Type B pancreatic cell (in vitro differentiated cells): ENCODE data around the gene PTPN22. TPM values are rescaled to one million over a fixed set of nuclear protein-coding genes. Genes with fewer than 3 reads are reported as not detected.
"Not testable (repeated sequence)": the region's sequence is repeated elsewhere in the genome, so short reads cannot be mapped to it uniquely, and the experiment has no call there.

Experiments used
- DNase-seq: peaks from one replicate; pipeline ENCODE4 v3.0.0; 2021; ENCODE audit warnings: mixed read lengths; ENCODE audit not compliant: unreplicated experiment; ENCODE audit errors: extremely low spot score
- H3K27ac Mint-ChIP-seq: 2 replicates; pipeline ENCODE4 v1.8.0; 2021; ENCODE audit warnings: mild to moderate bottlenecking, mixed read lengths
- H3K27me3 Mint-ChIP-seq: 2 replicates; pipeline ENCODE4 v1.8.0; 2021; ENCODE audit warnings: mixed read lengths
- H3K36me3 Mint-ChIP-seq: 2 replicates; pipeline ENCODE4 v1.8.0; 2021; ENCODE audit warnings: mixed read lengths
- H3K4me1 Mint-ChIP-seq: one replicate; pipeline ENCODE4 v1.8.0; 2021; ENCODE audit warnings: mixed read lengths; ENCODE audit not compliant: unreplicated experiment
- H3K4me3 Mint-ChIP-seq: 2 replicates; pipeline ENCODE4 v1.8.0; 2021; ENCODE audit warnings: mild to moderate bottlenecking, mixed read lengths
- H3K9me3 Mint-ChIP-seq: 2 replicates; pipeline ENCODE4 v1.8.0; 2021; ENCODE audit warnings: mixed read lengths
- CTCF ChIP-seq: fragments of 200-600 bp; sonication (generic); conservative IDR thresholded peaks from 2 replicates; pipeline ENCODE4 v1.5.0; 2021; ENCODE audit warnings: antibody characterized with exemption, mild to moderate bottlenecking
- total RNA-seq: library from RNA; stranded (reverse); gene quantifications from 2 replicates; pipeline ENCODE4 v1.2.1, GENCODE V29; 2021; ENCODE audit warnings: low replicate concordance

PTPN22 gene
- total RNA-seq, 1 donor from 2014 or later, result not detected

- Mint-ChIP-seq H3K36me3 (no peaks in the 10 kb centered on the region), H3K4me3 (no peak overlapping the region), H3K9me3 (no peaks in the 10 kb centered on the region), H3K27ac (peak overlapping the region; percentile 24), H3K4me1 (no peaks in the 10 kb centered on the region), H3K27me3 (no peaks in the 10 kb centered on the region)
- no peak for DNase-seq
- TF ChIP-seq CTCF, result no peak
These were observed 15.1 kb downstream of the PTPN22 start for GRCh38 chr1:113856401-113856790.

- no peaks in the 10 kb centered on the region for H3K4me1 Mint-ChIP-seq
- no peaks in the 10 kb centered on the region for H3K9me3 Mint-ChIP-seq
- no peak for DNase-seq
- H3K27me3 Mint-ChIP-seq, result no peaks in the 10 kb centered on the region
- H3K36me3 Mint-ChIP-seq, result no peaks in the 10 kb centered on the region
- TF ChIP-seq CTCF, result no peak
- peak overlapping the region; percentile 24 for H3K27ac Mint-ChIP-seq
- no peak overlapping the region for H3K4me3 Mint-ChIP-seq
These were observed 15.7 kb downstream of the PTPN22 start for GRCh38 chr1:113855630-113856400.

- DNase-seq, result no peak
- Mint-ChIP-seq H3K36me3 (no peaks in the 10 kb centered on the region), H3K27me3 (no peaks in the 10 kb centered on the region), H3K4me1 (no peaks in the 10 kb centered on the region), H3K9me3 (no peaks in the 10 kb centered on the region), H3K27ac (no peak overlapping the region), H3K4me3 (no peak overlapping the region)
- no peak for TF ChIP-seq CTCF
These were observed 17.3 kb downstream of the PTPN22 start for GRCh38 chr1:113854234-113854633.

- H3K4me3 Mint-ChIP-seq, H3K9me3 Mint-ChIP-seq, H3K27me3 Mint-ChIP-seq, H3K36me3 Mint-ChIP-seq, DNase-seq, H3K4me1 Mint-ChIP-seq, H3K27ac Mint-ChIP-seq: not testable (repeated sequence)
These were observed 18.8 kb downstream of the PTPN22 start for GRCh38 chr1:113852694-113853093.

- Mint-ChIP-seq H3K4me1 (no peaks in the 10 kb centered on the region), H3K36me3 (no peaks in the 10 kb centered on the region), H3K4me3 (no peak overlapping the region), H3K9me3 (no peaks in the 10 kb centered on the region), H3K27ac (no peak overlapping the region), H3K27me3 (no peaks in the 10 kb centered on the region)
- no peak for TF ChIP-seq CTCF
- no peak for DNase-seq
These were observed 21.2 kb downstream of the PTPN22 start for GRCh38 chr1:113850127-113850796.

GRCh38 chr1:113849072-113849471 is 22.4 kb downstream of the PTPN22 start:
- no peak for TF ChIP-seq CTCF
- Mint-ChIP-seq H3K36me3 (no peaks in the 10 kb centered on the region), H3K9me3 (no peaks in the 10 kb centered on the region), H3K4me3 (no peak overlapping the region), H3K4me1 (no peaks in the 10 kb centered on the region), H3K27me3 (no peaks in the 10 kb centered on the region), H3K27ac (no peak overlapping the region)
- DNase-seq, result no peak
